DOHH2 (cell line): Measurements from ENCODE around the gene RNF207.

Experiments
- H3F3A ChIP-seq: fragments of 200-600 bp; sonication (generic), shearing (Covaris generic); 2 replicates; pipeline ENCODE4 v1.6.0; 2016; ENCODE audit warnings: antibody characterized with exemption, mild to moderate bottlenecking; ENCODE audit not compliant: control insufficient read depth, insufficient read depth
- H3K27ac ChIP-seq: fragments of 200-600 bp; sonication (generic); 2 replicates; pipeline ENCODE4 v1.5.1; 2014; ENCODE audit warnings: low read depth, mild to moderate bottlenecking, low read length, moderate library complexity
- H3K27me3 ChIP-seq: fragments of 200-600 bp; sonication (generic); 2 replicates; pipeline ENCODE4 v1.6.1; 2014; ENCODE audit warnings: mild to moderate bottlenecking, low read length, mixed read lengths; ENCODE audit not compliant: control insufficient read depth
- H3K36me3 ChIP-seq: fragments of 200-600 bp; sonication (generic); 2 replicates; pipeline ENCODE4 v1.6.1; 2014; ENCODE audit warnings: mild to moderate bottlenecking, low read length, moderate library complexity, mixed read lengths; ENCODE audit not compliant: control insufficient read depth
- H3K4me1 ChIP-seq: fragments of 200-600 bp; sonication (generic); 2 replicates; pipeline ENCODE4 v1.6.1; 2014; ENCODE audit warnings: mild to moderate bottlenecking, low read length, mixed read lengths; ENCODE audit not compliant: control insufficient read depth
- H3K4me2 ChIP-seq: fragments of 200-600 bp; sonication (generic); 2 replicates; pipeline ENCODE4 v1.6.0; 2014; ENCODE audit warnings: mild to moderate bottlenecking, low read length, moderate library complexity
- H3K4me3 ChIP-seq: fragments of 200-600 bp; sonication (generic); 2 replicates; pipeline ENCODE4 v1.5.1; 2014; ENCODE audit warnings: mild to moderate bottlenecking, low read length, mixed read lengths
- H3K79me2 ChIP-seq: fragments of 200-600 bp; sonication (generic); 2 replicates; pipeline ENCODE4 v1.6.1; 2014; ENCODE audit warnings: mild to moderate bottlenecking, low read length, mixed read lengths; ENCODE audit not compliant: control insufficient read depth
- H3K9me2 ChIP-seq: fragments of 200-600 bp; sonication (generic); replicated peaks from 2 replicates; pipeline ENCODE4 v1.6.1; 2014; ENCODE audit warnings: mild to moderate bottlenecking, low read length, mixed read lengths; ENCODE audit not compliant: control insufficient read depth
- H3K9me3 ChIP-seq: fragments of 200-600 bp; sonication (generic); 2 replicates; pipeline ENCODE4 v1.6.1; 2014; ENCODE audit warnings: antibody characterized with exemption, low read length, mixed read lengths; ENCODE audit not compliant: control insufficient read depth, insufficient read depth
- H4K20me1 ChIP-seq: fragments of 200-600 bp; sonication (generic); 2 replicates; pipeline ENCODE4 v1.6.0; 2014; ENCODE audit warnings: low read depth, mild to moderate bottlenecking, antibody characterized with exemption, low read length, moderate library complexity; ENCODE audit not compliant: control insufficient read depth, insufficient read depth
- CTCF ChIP-seq: fragments of 200-600 bp; sonication (generic); IDR thresholded peaks from one replicate; pipeline ENCODE4 v1.5.1; 2014; ENCODE audit warnings: antibody characterized with exemption, mild to moderate bottlenecking, low read depth, low read length; ENCODE audit not compliant: poor library complexity, severe bottlenecking
- EZH2phosphoT487 ChIP-seq: fragments of 200-600 bp; sonication (generic); IDR thresholded peaks from 2 replicates; pipeline ENCODE4 v1.6.1; 2017; ENCODE audit warnings: borderline replicate concordance, mild to moderate bottlenecking, antibody characterized with exemption, low read length, moderate library complexity, mixed read lengths

The RNF207 gene

GRCh38 chr1:6239950-6240768 is 34.2 kb downstream of the RNF207 start:
- H3K36me3 ChIP-seq: peaks cover 3% of the 10 kb centered on the region
- H3F3A ChIP-seq: no peaks in the 10 kb centered on the region
- no peak overlapping the region for H3K4me3 ChIP-seq
- H3K27ac ChIP-seq: no peak overlapping the region
- TF ChIP-seq EZH2phosphoT487: no peak; the same call in 1 of the 2 replicates
- TF ChIP-seq CTCF: no peak
- no peak overlapping the region for H3K4me2 ChIP-seq
- H4K20me1 ChIP-seq: no peaks in the 10 kb centered on the region
- H3K9me3 ChIP-seq: no peaks in the 10 kb centered on the region
- no peaks in the 10 kb centered on the region for H3K9me2 ChIP-seq
- H3K79me2 ChIP-seq: peaks cover 5% of the 10 kb centered on the region
- peaks cover 6% of the 10 kb centered on the region for H3K4me1 ChIP-seq
- H3K27me3 ChIP-seq: peaks cover 56% of the 10 kb centered on the region

GRCh38 chr1:6241107-6241886 is 35.4 kb downstream of the RNF207 start:
- Histone ChIP-seq H3K4me2 (no peak overlapping the region), H4K20me1 (0 out of 2 replicates have a peak, but pooled peaks cover 3% of the 10 kb centered on the region), H3K4me3 (no peak overlapping the region), H3K27ac (no peak overlapping the region), H3K27me3 (peaks cover 59% of the 10 kb centered on the region), H3K4me1 (peaks cover 11% of the 10 kb centered on the region), H3K9me2 (no peaks in the 10 kb centered on the region), H3F3A (peaks cover under 1% of the 10 kb centered on the region; the same call in 1 of the 2 replicates), H3K36me3 (no peaks in the 10 kb centered on the region), H3K79me2 (no peaks in the 10 kb centered on the region), H3K9me3 (no peaks in the 10 kb centered on the region)
- TF ChIP-seq EZH2phosphoT487 (no peak), CTCF (no peak)

GRCh38 chr1:6241887-6242740 is 36.2 kb downstream of the RNF207 start:
- TF ChIP-seq EZH2phosphoT487 (peak; percentile 99), CTCF (no peak)
- Histone ChIP-seq H3F3A (peaks cover 3% of the 10 kb centered on the region; the same call in 1 of the 2 replicates), H3K36me3 (no peaks in the 10 kb centered on the region), H4K20me1 (peaks cover 6% of the 10 kb centered on the region; the same call in 1 of the 2 replicates), H3K27ac (no peak overlapping the region), H3K4me3 (no peak overlapping the region), H3K79me2 (no peaks in the 10 kb centered on the region), H3K9me3 (no peaks in the 10 kb centered on the region), H3K4me1 (peaks cover 12% of the 10 kb centered on the region; the same call in 1 of the 2 replicates), H3K27me3 (peaks cover 65% of the 10 kb centered on the region), H3K9me2 (no peaks in the 10 kb centered on the region), H3K4me2 (peak overlapping the region; percentile 4; the same call in 1 of the 2 replicates)
